Epithelial cell of umbilical artery (primary cell): ENCODE data around the gene CNOT9. TPM values are rescaled to one million over a fixed set of nuclear protein-coding genes. Genes with fewer than 3 reads are reported as not detected.

Source experiments
- total RNA-seq: library from RNA; depleted of rRNA; stranded (reverse); fragments of >200 nt; gene quantifications from 2 replicates; pipeline ENCODE4 v1.2.3, GENCODE V29; 2014

CNOT9 gene, protein sequence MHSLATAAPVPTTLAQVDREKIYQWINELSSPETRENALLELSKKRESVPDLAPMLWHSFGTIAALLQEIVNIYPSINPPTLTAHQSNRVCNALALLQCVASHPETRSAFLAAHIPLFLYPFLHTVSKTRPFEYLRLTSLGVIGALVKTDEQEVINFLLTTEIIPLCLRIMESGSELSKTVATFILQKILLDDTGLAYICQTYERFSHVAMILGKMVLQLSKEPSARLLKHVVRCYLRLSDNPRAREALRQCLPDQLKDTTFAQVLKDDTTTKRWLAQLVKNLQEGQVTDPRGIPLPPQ
- 52.3 and 54.0 TPM in 2 replicates for total RNA-seq

DNA sequence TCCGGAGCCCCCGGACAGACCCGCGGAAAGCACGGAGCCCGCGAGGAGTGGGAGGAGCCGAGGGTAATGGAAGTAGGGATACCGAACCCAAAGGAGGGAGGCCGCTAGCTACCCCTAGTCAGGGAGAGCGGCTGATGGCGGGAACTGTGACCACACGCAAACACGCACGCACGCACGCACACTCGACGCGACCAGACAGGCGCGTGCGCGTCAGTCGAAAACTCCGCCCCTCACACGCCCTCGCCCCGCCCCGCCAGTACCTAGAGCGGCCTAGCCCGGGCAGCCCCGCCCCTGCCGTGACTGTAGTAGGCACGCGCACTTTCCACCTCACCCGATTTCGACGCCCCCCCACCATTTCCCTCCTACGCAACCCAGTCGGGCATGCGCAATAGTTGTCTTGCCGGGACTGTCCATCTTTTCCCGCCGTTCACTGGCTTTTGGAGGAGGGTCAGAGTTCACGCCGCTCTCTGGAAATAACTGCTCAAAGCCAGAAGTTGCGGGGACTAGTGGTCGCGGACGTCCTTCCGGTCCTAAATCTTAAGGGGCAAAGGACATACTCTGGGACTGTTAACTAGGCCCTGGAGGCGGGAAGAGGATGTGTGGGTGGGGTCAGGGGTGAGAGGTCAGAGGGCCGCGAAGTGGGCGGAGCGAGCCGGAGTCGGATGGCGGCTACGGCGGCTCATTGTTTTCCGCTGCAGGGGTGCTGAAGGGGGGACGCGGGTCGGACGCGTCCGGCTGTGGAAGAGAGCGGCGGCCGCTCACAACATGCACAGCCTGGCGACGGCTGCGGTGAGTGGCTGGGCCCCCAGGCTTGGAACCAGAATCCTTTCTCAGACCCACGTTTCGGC lies at the start of gene CNOT9, which contains the start of gene USP37:
Gene CNOT9 (plus strand): TSS at position 650 of the 848 bp plus-strand sequence. CDS start 116 bp downstream, at position 766.
Gene USP37 (minus strand): TSS at position 162 of the 848 bp plus-strand sequence. CDS start 9,698 bp downstream, outside the sequence.

GRCh38 chr2:218607436-218608115 lies 38.9 kb downstream of the CNOT9 start, which contains the start of gene PLCD4:
Gene PLCD4, plus strand, starts transcription at chr2:218607899. Its CDS starts 7,841 bp downstream, at chr2:218615740.

Other genes starting within 250 kb of the CNOT9 start
- not detected in 2 replicates for gene CATIP, start 212.0 kb upstream of the CNOT9 start, total RNA-seq
- 0.32 TPM in 1 of 2 replicates, not detected in the other for gene SLC11A1, start 186.6 kb upstream of the CNOT9 start, total RNA-seq
- 35.7 and 42.2 TPM in 2 replicates for gene CTDSP1, start 169.0 kb upstream of the CNOT9 start, total RNA-seq
- gene VIL1, start 149.7 kb upstream of the CNOT9 start, total RNA-seq: not detected in 2 replicates
- gene USP37, start 488 bp upstream of the CNOT9 start, total RNA-seq: 5.2 and 14.1 TPM in 2 replicates
- gene PLCD4, start 39.1 kb downstream of the CNOT9 start, total RNA-seq: 0.97 and 2.1 TPM in 2 replicates
- 3.9 and 5.6 TPM in 2 replicates for gene ZNF142, start 90.8 kb downstream of the CNOT9 start, total RNA-seq
- 49.0 and 58.2 TPM in 2 replicates for gene BCS1L, start 90.8 kb downstream of the CNOT9 start, total RNA-seq
- gene RNF25, start 103.2 kb downstream of the CNOT9 start, total RNA-seq: 32.2 and 37.4 TPM in 2 replicates
- gene STK36, start 103.2 kb downstream of the CNOT9 start, total RNA-seq: 7.1 and 12.6 TPM in 2 replicates
- gene TTLL4, start 142.0 kb downstream of the CNOT9 start, total RNA-seq: 5.2 and 9.0 TPM in 2 replicates
- gene CYP27A1, start 213.3 kb downstream of the CNOT9 start, total RNA-seq: 17.2 and 18.2 TPM in 2 replicates